Keratinocyte (primary cell): ENCODE results near the gene TTLL5. TPM values are rescaled to one million over a fixed set of nuclear protein-coding genes. Genes with fewer than 3 reads are reported as not detected.

Experiments used
- DNase-seq: peaks from one replicate; pipeline ENCODE4 v3.0.0-alpha.2; 2011; ENCODE audit warnings: low read depth, missing footprints, low spot score
- FAIRE-seq: peaks from 2 replicates; lab custom pipeline; 2011; peaks lifted over from hg19 to GRCh38; lab: Jason Lieb, UNC
- H2AFZ ChIP-seq: 2 replicates; pipeline ENCODE4 v1.6.0; 2012; ENCODE audit warnings: low read length, control low read depth, inconsistent platforms; ENCODE audit not compliant: control insufficient read depth
- H3K27ac ChIP-seq: 2 replicates; pipeline ENCODE4 v1.5.1; 2011; ENCODE audit warnings: low read length; ENCODE audit not compliant: control insufficient read depth, insufficient read depth
- H3K27me3 ChIP-seq: 3 replicates; pipeline ENCODE4 v1.6.0; 2011; ENCODE audit warnings: low read length; ENCODE audit not compliant: control insufficient read depth, insufficient read depth; ENCODE audit errors: extremely low read depth
- H3K36me3 ChIP-seq, 2 experiments: 2 replicates in 1 of 2; 3 replicates in 1 of 2; pipeline ENCODE4 v1.5.1; 2011; ENCODE audit warnings: low read length in 2 of 2, mild to moderate bottlenecking in 1 of 2; ENCODE audit not compliant: control insufficient read depth in 2 of 2, insufficient read depth in 2 of 2; ENCODE audit errors: extremely low read depth in 1 of 2
- H3K4me1 ChIP-seq: 3 replicates; pipeline ENCODE4 v1.5.1; 2011; ENCODE audit warnings: low read length; ENCODE audit not compliant: control insufficient read depth, insufficient read depth; ENCODE audit errors: extremely low read depth
- H3K4me2 ChIP-seq: 3 replicates; pipeline ENCODE4 v1.6.0; 2011; ENCODE audit warnings: low read depth, low read length; ENCODE audit not compliant: control insufficient read depth, insufficient read depth; ENCODE audit errors: extremely low read depth
- H3K4me3 ChIP-seq, 3 experiments: fragments of 200-600 bp in 1 of 3; sonication (generic) in 1 of 3; 2 replicates in 2 of 3; 3 replicates in 1 of 3; pipeline ENCODE4 v1.5.1; 2011 to 2016; ENCODE audit warnings: low read length in 3 of 3, mild to moderate bottlenecking in 3 of 3, control low read depth in 2 of 3, inconsistent platforms in 1 of 3, low read depth in 1 of 3, mixed read lengths in 1 of 3, mixed run types in 1 of 3, moderate library complexity in 1 of 3; ENCODE audit not compliant: control insufficient read depth in 2 of 3, insufficient read depth in 2 of 3; ENCODE audit errors: extremely low read depth in 1 of 3
- H3K79me2 ChIP-seq: 2 replicates; pipeline ENCODE4 v1.6.0; 2012; ENCODE audit warnings: low read length; ENCODE audit not compliant: control insufficient read depth, insufficient read depth
- H3K9ac ChIP-seq: 3 replicates; pipeline ENCODE4 v1.6.0; 2011; ENCODE audit warnings: low read length; ENCODE audit not compliant: control insufficient read depth, insufficient read depth; ENCODE audit errors: extremely low read depth
- H3K9me1 ChIP-seq: 3 replicates; pipeline ENCODE4 v1.6.0; 2011; ENCODE audit warnings: low read length; ENCODE audit not compliant: control insufficient read depth, insufficient read depth; ENCODE audit errors: extremely low read depth
- H3K9me3 ChIP-seq: 2 replicates; pipeline ENCODE4 v1.5.1; 2012; ENCODE audit warnings: low read depth, low read length; ENCODE audit not compliant: control insufficient read depth
- H4K20me1 ChIP-seq: 3 replicates; pipeline ENCODE4 v1.6.0; 2011; ENCODE audit warnings: low read length; ENCODE audit not compliant: control insufficient read depth, insufficient read depth; ENCODE audit errors: extremely low read depth
- CTCF ChIP-seq, 3 experiments: IDR thresholded peaks in 1 of 3; conservative IDR thresholded peaks in 1 of 3; optimal IDR thresholded peaks in 1 of 3; 2 replicates in 2 of 3; 3 replicates in 1 of 3; pipeline versions ENCODE3 to v1.5.1; 2011; ENCODE audit warnings: low read length in 3 of 3, mild to moderate bottlenecking in 3 of 3, moderate library complexity in 2 of 3, control low read depth in 1 of 3, inconsistent platforms in 1 of 3; ENCODE audit not compliant: insufficient read depth in 2 of 3; ENCODE audit errors: extremely low read depth in 1 of 3
- EZH2 ChIP-seq: IDR thresholded peaks from one replicate; pipeline ENCODE4 v1.6.1; 2012; ENCODE audit warnings: inconsistent platforms, mild to moderate bottlenecking, low read length, moderate library complexity
- dilution Hi-C: fragments of 300-500 bp; cut with MboI; formaldehyde crosslinking; loops from one replicate; pipeline ENCODE4 v1.7.0; 2020; ENCODE audit warnings: low sequenced_read_pairs; ENCODE audit not compliant: extremely low pct_ligation_motif_present
- polyA plus RNA-seq, 5 experiments: library from polyadenylated mRNA; depleted of rRNA in 3 of 5; stranded (reverse) in 3 of 5; stranded (forward) in 1 of 5; unstranded in 1 of 5; fragments of >200 nt; gene quantifications; 1 replicate in 1 of 5; 2 replicates in 3 of 5; 3 replicates in 1 of 5; pipeline versions ENCODE4 v1.2.1 to v1.2.3, GENCODE V29; 2011 to 2012; ENCODE audit warnings: missing spikeins in 2 of 5, low read depth in 1 of 5, low replicate concordance in 1 of 5

TTLL5 gene
- polyA plus RNA-seq, 1 donor (not counting 4 experiments of a cell fraction or from before 2014, with no cell fraction given): 20.7 TPM

- Histone ChIP-seq H3K36me3 (peaks cover 0 to 7% of the 10 kb centered on the region in 2 experiments), H3K9me3 (no peaks in the 10 kb centered on the region), H3K27ac (no peak overlapping the region), H3K27me3 (no peaks in the 10 kb centered on the region), H3K79me2 (no peaks in the 10 kb centered on the region), H3K9ac (no peak overlapping the region), H3K9me1 (peaks cover 4% of the 10 kb centered on the region), H3K4me3 (no peak overlapping the region), H2AFZ (no peak overlapping the region), H3K4me1 (peaks cover 14% of the 10 kb centered on the region), H4K20me1 (no peaks in the 10 kb centered on the region), H3K4me2 (no peak overlapping the region)
- TF ChIP-seq CTCF (optimal IDR thresholded peaks at IDR 0.05 in 1 of 3, IDR thresholded peaks at IDR 0.05 in 1 of 3, conservative IDR thresholded peaks at IDR 0.05 in 1 of 3; ENCODE audit: extremely low read depth in 1 of 3, insufficient read depth in 2 of 3, low read length in 3 of 3) (no peak), EZH2 (no peak)
- DNase-seq (no peak), FAIRE-seq (no peak)
- dilution Hi-C loops: no loop called here
These were observed 55.1 kb downstream of the TTLL5 start for GRCh38 chr14:75715926-75716780.

GRCh38 chr14:75717729-75718128, 56.7 kb downstream of the TTLL5 start:
- Histone ChIP-seq H3K4me2 (no peak overlapping the region), H3K9me3 (no peaks in the 10 kb centered on the region), H3K36me3 (peaks cover 3 to 7% of the 10 kb centered on the region in 2 experiments), H2AFZ (no peak overlapping the region), H3K27ac (no peak overlapping the region), H3K27me3 (no peaks in the 10 kb centered on the region), H3K9ac (no peak overlapping the region), H3K4me3 (no peak overlapping the region), H3K79me2 (no peaks in the 10 kb centered on the region), H3K9me1 (peaks cover 2% of the 10 kb centered on the region), H3K4me1 (no peaks in the 10 kb centered on the region), H4K20me1 (no peaks in the 10 kb centered on the region)
- dilution Hi-C loops: no loop called here
- no peak for TF ChIP-seq CTCF (optimal IDR thresholded peaks at IDR 0.05 in 1 of 3, IDR thresholded peaks at IDR 0.05 in 1 of 3, conservative IDR thresholded peaks at IDR 0.05 in 1 of 3; ENCODE audit: extremely low read depth in 1 of 3, insufficient read depth in 2 of 3, low read length in 3 of 3)
- TF ChIP-seq EZH2: no peak
- FAIRE-seq (no peak), DNase-seq (no peak)
